HG03520 (cell line): ENCODE measurements around the gene PPP1R14C.
A peak's percentile ranks its signal among the peaks of the same experiment; 100 is the strongest.

Source experiments
- ATAC-seq: cut with Tn5 transposase; IDR thresholded peaks from one replicate; pipeline ENCODE4 v1.9.1; 2021; ENCODE audit warnings: mild to moderate bottlenecking, moderate library complexity; ENCODE audit not compliant: unreplicated experiment

PPP1R14C gene

DNA sequence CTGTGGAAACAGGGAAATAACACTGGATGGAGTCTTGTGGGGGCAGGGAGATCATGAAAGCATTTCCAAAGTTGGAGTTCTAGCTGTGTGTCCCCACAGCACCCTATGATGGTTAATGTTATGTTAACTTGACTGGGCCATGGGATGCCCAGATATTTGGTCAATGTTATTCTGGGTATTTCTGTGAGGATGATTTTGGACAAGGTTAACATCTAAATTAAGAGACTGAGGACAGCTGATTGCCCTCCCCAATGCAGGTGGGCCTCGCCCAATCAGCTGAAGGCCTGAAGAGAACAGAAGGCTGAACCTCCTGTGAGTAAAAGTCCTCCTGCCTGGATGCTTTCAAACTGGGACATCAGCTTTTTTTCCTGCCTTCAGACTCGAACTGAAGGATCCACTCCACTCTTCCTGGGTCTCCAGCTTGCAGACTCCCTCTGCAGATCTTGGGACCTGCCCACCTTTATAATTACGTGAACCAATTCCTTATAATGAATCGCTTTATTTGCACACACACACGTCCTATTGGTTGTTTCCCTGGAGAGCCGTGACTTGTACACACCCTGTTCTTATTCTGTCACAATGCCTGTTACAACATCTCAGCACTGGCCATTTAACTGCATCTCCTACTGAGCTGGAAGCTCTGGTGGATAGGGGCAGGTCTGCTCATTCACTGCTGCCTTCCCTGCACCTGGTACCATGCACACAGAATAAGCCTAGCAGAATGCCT is 126.4 kb downstream of the PPP1R14C start:
- ATAC-seq, result no peak

DNA sequence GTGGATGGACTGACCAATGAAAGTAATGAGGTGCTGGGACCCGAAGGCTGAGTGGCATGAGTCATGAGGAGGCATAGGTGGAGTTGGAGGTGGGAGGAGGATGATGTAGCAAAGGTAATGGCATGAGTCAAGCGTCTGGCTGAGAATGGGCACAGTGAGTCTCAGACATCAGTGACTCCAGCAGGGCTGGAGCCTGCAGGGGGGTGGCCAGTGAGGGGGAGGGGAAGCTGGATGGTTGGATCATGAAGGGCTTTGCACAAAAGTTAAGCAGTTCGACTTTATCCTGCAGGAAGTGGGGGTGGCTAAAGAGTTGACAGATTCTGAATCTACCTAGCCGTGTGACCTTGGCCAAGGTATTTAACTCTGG is 127.0 kb downstream of the PPP1R14C start:
- ATAC-seq, result no peak

DNA sequence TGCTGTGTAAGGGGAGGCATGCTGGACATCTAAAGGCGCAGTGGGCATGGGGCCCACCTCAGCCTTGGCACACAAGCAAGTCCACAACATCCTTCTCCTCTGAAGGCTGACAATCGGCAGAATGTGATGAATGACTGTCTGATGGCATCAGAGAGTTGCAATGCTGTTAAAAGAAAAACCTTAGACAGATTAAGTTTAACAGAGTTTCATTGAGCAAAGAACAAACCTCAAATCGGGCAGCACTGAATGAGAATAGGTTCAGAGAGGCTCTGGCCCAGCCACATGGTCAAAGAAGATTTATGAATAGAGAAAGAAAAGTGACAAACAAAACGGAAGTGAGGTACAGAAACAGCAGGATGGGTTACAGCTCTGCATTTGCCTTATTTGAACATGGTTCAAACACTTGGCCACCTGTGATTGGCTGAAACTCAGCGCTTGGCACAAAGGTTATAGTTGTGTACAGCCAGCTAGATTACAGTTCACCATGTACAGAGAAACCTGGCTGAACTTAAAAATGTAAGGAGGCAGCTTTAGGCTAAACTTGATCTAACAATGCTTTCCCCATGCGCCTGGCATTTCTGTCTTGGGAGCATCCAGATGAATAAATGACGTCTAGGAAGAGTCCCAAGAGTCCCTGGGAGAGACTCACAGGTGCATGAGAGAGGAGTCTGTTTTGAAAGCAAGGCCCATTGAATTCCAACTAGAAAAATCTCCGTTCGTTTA is 127.6 kb downstream of the PPP1R14C start:
- ATAC-seq, result no peak

DNA sequence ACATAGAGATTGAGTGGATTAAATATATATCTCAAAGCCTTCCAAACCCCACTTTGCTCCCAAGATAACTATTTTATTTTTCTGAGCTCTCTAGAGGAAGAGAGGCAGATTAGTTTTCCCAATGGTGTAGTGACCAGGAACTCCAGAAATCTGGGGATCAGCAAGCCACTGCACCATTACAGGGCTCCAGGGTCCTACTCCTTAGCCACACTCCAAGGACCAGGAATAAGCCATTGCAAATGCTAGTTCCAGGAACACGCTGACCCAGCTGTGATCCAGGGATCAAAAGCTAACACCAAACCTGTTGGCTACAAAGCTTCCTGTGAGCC is 128.3 kb downstream of the PPP1R14C start:
- no peak for ATAC-seq

DNA sequence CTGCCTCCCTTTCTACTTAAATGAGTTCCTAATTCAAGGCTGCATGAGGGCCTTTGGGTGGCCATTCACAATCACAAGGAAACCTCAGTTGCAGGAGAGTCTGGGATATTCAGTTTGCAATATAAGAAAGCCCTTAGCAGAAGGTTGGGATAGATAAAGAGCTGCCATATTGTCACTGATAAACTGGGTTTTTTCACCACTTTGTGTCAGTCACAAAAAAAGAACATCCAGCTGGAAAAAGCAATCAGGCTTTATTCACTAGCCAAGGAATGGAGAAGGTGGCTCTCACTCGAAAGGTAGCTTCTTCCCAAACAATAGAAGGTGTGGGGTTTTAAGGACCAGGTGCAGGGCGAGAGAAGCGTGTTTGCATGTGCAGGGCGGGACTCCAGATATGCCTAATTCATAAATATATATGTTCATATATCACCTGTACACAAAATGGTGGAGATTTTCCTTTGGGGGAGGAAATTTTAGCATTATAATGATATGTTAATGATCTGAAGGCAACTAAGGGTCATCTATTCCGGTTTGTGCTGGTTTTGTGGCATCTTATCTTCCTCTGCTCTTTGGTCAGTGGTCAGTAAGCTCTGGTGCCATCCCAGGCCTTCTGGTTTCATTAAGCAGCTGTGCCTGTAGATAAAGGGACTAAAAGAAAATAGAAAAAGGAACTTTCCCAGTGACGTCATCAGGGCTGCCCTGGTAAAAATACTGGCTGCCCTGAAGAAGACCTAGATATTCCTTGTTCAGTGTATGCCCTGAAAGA is 128.8 kb downstream of the PPP1R14C start:
- ATAC-seq, result no peak

DNA sequence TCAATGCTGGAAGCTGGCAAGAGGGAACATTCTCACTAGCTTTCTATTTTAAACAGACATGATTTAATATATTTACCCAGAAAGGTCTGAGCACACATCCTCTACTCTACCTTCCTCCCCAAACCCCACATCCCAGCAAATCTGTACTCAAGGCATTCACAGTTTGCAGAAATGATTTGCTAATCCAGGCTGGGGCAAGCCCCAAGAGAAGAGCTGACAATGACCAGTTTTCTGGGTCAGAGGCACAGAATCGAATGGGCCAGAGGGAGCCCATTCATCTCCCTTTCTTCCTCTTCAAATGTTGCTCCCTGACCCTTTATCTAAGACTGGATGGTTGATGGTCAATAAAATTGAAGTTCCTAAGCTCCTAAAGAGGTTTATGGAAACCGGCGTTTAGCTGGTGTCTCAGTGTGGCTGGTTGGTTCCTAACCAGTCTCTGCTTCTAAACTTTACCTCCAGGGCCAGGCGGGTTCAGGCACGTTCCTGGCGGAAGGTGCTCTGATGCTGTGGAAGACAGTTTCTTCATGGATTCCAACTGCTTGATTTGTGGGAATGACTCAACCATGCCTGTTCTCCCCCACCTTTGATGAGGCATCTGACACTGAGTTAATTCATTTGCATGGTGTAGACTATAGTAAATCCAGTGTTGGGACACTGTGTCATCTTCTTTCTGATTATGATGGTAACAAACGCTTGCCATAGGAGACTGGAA is 129.6 kb downstream of the PPP1R14C start:
- no peak for ATAC-seq

DNA sequence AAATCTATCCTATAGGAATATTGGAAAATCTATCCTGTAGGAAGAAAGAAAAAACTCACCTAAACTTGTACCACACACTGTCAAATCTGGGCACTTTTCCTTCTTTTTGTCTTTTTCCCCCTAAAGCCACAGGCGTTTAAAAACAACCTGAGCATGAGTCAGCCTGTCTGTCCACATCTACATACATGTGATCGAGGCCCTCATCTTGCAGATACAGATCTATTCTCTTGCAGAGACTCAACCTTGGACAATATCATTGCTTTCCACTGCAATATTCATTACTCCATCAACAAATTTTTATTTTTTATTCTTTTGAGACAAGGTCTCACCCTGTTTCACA is 130.1 kb downstream of the PPP1R14C start:
- no peak for ATAC-seq

DNA sequence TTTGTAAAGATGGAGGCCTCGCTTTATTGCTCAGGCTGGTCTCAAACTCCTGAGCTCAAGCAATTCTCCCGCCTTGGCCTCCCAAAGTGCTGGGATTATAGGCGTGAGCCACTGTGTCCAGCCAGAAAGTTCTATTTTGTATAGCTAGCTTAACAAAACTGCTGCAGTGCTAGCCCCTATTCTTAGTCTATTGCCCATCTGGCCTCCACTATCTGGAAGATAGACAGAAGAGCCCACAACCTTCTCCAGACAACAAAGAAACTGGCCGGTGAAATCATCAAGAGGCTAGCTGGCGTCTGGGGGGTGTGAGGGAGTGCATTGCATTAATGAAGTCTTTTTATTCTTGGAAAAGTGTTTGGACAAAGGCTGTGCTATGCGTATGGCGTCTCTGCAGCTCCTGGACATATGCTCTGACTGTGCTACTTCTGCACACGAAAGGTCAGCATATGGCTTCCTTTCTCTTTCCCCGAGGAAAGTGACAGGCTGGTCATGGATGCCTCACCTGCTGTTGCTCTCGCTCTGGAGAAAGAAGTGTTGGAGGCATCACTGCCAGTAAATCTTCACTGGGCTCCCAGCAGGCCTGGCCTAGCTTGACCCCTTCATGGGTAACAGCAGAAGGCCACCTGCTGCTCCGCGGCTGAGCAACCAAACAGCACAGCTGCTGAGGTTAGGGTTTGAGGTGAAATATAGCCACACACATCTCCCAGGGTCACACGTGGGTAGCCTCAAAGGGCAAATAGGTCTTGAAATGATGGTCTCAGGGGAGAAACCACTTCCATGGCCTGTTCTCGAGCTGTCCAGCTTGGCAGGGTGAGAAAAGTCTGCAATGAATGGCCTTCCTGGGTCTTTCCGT is 130.8 kb downstream of the PPP1R14C start:
- peak; percentile 51 for ATAC-seq

DNA sequence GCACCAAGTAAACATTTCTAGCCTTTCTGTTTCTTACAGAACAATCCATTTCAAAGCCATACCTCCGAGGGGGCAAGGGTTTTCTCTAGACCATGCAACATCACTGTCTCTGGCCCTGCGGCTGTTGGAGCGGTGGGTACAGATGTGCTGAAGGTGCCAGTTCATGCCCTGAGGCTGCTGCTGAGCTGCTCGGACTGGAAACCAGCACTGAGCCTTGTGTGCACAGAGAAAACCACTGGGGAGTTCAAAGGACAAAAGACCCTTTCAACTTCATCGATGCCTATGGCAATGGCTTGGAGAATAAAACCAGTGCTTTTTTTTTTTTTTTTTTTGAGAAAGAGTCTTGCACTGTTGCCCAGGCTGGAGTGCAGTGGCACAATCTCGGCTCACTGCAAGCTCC is 132.6 kb downstream of the PPP1R14C start:
- ATAC-seq, result no peak

DNA sequence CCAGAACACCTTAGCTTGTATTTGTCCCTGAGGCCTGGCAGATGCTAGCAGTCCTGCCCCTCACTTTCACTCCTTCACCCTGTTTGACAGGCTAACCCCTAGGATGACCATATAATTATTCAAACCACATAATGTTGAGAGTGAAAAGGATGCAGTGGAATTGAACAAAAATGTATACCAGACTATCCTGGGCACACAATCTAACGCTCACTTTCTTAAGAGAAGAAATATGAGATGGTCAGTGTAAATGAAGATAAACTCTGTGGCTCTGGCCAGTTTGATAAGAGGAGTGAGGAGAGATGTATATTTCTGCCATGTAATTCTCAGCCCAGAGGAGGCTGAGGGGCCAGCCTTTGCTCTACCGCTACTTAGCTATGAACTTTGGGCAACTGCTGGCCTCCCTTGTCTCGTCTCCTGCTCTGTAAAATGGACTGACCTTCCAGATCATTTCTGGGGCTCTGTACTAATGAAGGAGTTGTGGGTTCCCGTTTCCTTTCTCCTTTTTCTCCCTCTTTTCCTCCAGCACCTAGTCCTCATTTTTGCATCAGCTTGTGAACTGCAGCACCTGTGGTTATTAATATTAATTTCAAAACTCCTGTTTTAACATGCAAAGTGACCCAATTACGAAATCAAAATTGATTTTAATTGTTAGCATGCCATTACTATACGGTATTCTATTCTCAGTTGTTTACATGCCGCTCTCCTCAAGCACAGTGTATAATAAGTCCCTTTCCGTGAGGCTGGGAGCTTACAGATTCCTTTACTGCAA is 133.5 kb downstream of the PPP1R14C start:
- no peak for ATAC-seq

DNA sequence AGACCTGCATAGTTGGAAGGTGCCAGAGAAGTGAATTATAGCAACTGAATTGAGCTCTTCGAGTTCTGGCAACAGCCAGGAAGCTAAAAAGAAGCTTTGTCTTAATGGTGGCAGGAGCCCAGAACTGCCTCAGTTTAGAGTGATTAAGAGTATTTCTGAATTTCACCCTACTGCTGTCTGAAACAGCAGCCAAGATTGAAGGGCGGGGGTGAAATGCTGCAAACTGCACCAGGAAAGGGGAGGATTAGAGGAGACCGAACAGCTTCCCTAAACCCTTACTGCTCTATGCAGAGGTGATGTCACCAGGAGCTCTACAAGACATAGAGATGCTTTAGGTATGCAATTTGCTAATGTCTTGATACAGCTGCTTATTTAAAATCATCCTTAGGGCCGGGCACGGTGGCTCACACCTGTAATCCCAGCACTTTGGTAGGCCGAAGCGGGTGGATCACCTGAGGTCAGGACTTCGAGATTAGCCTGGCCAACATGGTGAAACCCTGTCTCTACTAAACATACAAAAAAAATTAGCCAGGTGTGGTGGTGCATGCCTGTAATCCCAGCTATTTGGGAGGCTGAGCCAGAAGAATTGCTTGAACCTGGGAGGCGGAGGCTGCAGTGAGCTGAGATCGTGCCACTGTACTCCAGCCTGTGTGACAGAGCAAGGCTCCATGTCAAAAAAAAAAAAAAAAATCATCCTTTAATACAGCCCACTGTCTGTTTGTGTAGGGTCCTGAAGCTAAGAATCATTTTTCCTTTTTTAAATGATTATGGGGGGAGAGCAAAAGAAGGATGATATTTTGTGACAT is 134.3 kb downstream of the PPP1R14C start:
- no peak for ATAC-seq

DNA sequence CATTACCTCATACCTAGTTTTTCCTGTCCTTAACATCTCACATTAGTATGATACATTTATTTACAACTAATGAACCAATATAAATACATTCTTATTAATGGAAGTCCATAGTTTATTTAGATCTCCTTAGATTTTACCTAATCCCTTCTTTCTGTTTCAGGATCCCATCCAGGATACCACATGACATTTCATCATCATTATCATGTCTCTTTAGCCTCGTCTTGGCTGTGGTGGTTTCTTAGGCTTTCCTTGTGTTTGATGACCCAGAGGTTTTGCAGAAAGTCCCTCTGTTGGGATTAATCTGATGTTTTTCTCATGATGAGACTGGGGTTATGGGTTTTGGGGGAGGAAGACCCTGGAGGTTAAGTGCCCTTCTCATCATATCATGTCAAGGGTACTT is 136.7 kb downstream of the PPP1R14C start:
- ATAC-seq, result no peak

DNA sequence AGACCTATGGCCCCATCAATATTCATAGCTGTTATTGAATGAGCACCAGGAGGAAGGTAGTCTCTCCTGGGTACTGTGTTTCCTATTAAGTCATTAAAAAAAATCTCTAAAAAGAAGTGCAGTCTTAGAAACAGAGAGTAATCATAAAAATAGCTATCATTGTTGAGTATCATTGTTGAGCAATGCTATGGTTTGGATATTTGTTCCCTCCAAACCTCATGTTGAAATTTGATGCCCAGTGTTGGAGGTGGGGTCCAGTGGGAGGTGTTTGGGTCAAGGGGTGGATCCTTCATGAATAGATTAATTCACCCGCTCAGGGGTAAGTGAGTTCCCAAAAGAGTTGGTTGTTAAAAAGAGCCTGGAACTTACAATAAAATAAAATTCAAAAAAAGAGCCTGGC is 137.9 kb downstream of the PPP1R14C start:
- no peak for ATAC-seq

DNA sequence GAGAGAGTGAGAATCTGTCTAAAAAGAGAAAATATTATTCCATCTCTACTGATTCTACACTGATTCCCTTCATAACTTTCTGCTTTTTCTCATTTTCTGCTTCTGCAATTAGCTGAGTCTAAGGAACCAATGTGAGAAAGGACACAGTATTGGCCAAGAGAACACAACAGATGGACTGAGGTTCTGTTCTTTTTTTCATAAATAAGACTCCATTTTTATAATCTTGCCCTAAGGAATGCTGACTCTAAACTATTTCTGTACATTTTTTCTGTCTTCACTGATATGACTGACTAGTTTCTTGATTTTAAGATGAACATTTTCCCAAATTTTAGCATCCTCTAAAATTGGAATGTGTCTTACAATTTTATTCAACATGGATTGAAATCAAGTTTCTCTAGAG is 138.9 kb downstream of the PPP1R14C start:
- ATAC-seq, result no peak

DNA sequence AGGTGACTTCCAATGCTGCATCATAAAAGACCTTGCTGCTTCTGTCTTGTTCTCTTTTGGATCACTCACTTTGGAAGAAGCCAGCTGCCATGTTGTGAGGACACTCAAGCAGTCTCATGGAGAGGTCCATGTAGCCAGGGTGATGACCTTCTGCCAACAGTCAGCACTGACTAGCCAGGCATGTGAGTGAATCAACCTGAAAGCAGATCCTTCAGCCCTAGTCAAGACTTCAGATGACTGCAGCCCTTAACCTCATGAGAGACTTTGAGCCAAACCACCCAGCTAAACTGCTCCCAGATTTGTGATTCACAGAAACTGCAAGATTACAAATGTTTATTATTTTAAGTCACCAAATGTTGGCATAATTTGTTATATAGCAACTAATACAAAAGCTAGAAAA is 140.0 kb downstream of the PPP1R14C start:
- ATAC-seq, result no peak

DNA sequence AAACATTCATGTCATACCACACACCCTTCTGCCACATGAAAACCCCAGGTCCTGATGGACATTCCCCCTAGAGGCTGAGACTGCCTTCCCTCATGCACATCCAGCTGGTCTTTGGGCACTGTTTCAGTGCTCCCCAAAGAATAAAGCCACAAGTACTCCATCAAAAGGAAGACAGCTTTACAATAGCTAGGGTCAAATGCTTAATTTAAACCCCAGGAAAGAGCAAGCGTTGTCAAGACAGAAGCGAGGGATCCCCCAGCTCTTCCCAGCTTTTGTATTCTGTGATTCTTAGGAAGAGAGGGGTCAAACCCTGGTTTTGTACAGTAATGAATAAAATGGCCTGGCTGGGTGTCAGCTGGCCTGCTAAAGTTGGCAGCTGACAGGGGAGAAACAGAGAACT is 143.6 kb downstream of the PPP1R14C start:
- ATAC-seq, result no peak

DNA sequence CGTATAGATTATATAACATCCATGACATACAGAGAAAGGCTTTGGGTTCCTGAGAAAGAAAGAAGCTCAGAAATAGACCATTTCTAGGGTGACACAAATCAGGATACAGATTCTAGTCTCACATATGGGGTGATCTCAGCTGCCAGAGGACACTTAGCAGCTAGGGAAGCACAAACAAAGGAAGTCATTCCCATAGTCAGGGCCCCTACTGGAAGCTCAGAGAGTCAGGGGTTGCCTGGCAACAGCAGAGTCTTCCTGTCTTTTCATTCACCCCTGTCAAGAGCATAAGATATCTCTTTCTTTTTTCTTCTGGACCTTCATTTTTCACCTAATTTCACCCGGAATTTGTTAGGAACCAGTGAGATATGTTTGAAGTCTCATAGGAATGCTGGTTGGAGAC is 144.1 kb downstream of the PPP1R14C start:
- ATAC-seq, result no peak

DNA sequence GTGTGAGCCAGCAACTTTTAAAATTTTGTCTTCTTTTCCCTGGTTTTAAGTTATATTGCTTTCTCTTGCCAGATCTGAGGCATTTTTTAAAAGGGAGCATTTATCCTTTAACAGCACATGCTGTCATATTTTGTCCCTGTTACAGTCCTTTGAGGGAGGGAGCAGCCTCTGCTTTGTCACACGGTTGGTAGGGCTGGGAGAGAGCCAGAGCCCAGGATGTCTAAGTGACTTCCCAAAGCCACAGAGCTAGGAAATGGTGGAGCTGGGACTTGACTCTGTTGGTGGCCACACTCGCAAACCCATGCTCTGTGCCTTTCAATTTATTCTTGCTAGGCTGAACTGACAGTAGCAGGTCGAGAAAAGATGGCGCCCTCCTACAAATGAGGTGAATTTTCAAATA is 145.6 kb downstream of the PPP1R14C start:
- no peak for ATAC-seq

DNA sequence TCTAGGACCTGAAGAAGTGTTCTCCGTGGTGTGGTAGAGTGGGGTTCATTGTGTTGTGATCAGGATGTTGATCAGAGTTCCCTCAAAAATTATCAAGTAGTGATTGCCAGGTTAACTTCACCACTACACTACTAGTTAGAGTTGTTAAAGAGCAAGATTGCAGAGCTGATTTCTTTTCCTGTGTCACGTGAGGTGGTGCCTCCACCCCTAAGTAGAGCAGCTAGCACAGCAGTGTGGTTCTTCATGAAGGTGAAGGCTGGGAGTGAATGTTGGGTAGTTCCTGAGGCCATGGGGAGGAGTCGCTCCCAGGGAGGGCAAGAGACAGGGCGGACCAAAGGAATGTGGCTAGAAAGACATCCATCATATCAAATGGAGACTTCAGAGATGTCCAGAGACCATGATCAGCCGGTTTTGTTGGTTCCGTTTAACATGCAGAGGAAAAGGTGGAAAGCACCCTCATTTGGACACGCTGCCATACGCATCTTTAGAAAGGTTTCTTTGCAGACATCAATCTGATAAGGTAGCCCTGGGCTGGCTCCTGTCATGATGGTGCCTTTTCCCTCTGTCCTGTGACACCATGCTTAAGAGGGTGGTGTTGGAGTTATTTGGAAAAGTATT is 146.7 kb downstream of the PPP1R14C start:
- no peak for ATAC-seq
